PC-9 (cell line): ENCODE measurements around the gene CCNI2. TPM values are rescaled to one million over a fixed set of nuclear protein-coding genes. Genes with fewer than 3 reads are reported as not detected.

Experiments
- BruUV-seq: library from RNA; stranded (reverse); fragments of 400-500 nt; replicated peaks from 2 replicates; lab custom pipeline; 2021; lab: Mats Ljungman, UMichigan
- CTCF ChIA-PET: fragments of 300-600 bp; sonication (Branson Sonifier 250); formaldehyde crosslinking; loops from one replicate; lab custom pipeline; 2022; ENCODE audit warnings: antibody characterized with exemption; lab: Charles Lee
- POLR2A ChIA-PET: fragments of 300-600 bp; sonication (Branson Sonifier 250); formaldehyde crosslinking; loops from one replicate; lab custom pipeline; 2022; ENCODE audit warnings: antibody characterized with exemption; ENCODE audit not compliant: unreplicated experiment; lab: Charles Lee
- DNase-seq, 2 experiments: peaks; one replicate each; pipeline versions ENCODE4 v3.0.0 to v3.0.0-alpha.2; 2015 to 2022; ENCODE audit warnings: mixed read lengths in 1 of 2
- H2AFZ ChIP-seq: fragments of 200-600 bp; sonication (generic); 2 replicates; pipeline ENCODE4 v1.8.1; 2017; ENCODE audit warnings: antibody characterized with exemption
- H3F3A ChIP-seq: fragments of 200-600 bp; sonication (generic); 2 replicates; pipeline ENCODE4 v1.8.1; 2017; ENCODE audit warnings: antibody characterized with exemption, mild to moderate bottlenecking, low read depth; ENCODE audit not compliant: insufficient read depth
- H3K27ac ChIP-seq: fragments of 200-600 bp; sonication (generic); 2 replicates; pipeline ENCODE4 v1.6.1; 2016; ENCODE audit warnings: mixed run types
- H3K27me3 ChIP-seq: fragments of 200-600 bp; sonication (generic); 2 replicates; pipeline ENCODE4 v1.6.1; 2016; ENCODE audit warnings: low read depth, mixed run types; ENCODE audit not compliant: insufficient read depth
- H3K36me3 ChIP-seq: fragments of 200-600 bp; sonication (generic); 2 replicates; pipeline ENCODE4 v1.6.1; 2016; ENCODE audit warnings: low read depth, mixed run types
- H3K4me1 ChIP-seq: fragments of 200-600 bp; sonication (generic); replicated peaks from 2 replicates; pipeline ENCODE4 v1.6.1; 2016; ENCODE audit warnings: mixed run types; ENCODE audit not compliant: insufficient read depth
- H3K4me2 ChIP-seq: fragments of 200-600 bp; sonication (generic); 2 replicates; pipeline ENCODE4 v1.6.1; 2017; ENCODE audit warnings: mixed run types
- H3K4me3 ChIP-seq: fragments of 200-600 bp; sonication (generic); 2 replicates; pipeline ENCODE4 v1.6.1; 2016; ENCODE audit warnings: mixed run types
- H3K79me2 ChIP-seq: fragments of 200-600 bp; sonication (generic); 2 replicates; pipeline ENCODE4 v1.6.1; 2017; ENCODE audit warnings: low read depth, mixed run types
- H3K9me2 ChIP-seq: fragments of 200-600 bp; sonication (generic); 2 replicates; pipeline ENCODE4 v1.8.1; 2017; ENCODE audit warnings: mild to moderate bottlenecking; ENCODE audit not compliant: insufficient read depth
- H3K9me3 ChIP-seq: fragments of 200-600 bp; sonication (generic); 2 replicates; pipeline ENCODE4 v1.8.1; 2016; ENCODE audit warnings: low read depth; ENCODE audit not compliant: insufficient read depth
- H4K20me1 ChIP-seq: fragments of 200-600 bp; sonication (generic); 2 replicates; pipeline ENCODE4 v1.8.1; 2017; ENCODE audit not compliant: insufficient read depth
- CTCF ChIP-seq: fragments of 200-600 bp; sonication (generic); conservative IDR thresholded peaks from 2 replicates; pipeline ENCODE4 v1.6.1; 2017; ENCODE audit warnings: mixed run types, antibody characterized with exemption, mild to moderate bottlenecking, moderate library complexity
- EZH2 ChIP-seq: fragments of 200-600 bp; sonication (generic); IDR thresholded peaks from 2 replicates; pipeline ENCODE4 v1.8.0; 2017; ENCODE audit warnings: antibody characterized with exemption, low read depth
- intact Hi-C: fragments of 100-400 bp; cut with micrococcal nuclease; formaldehyde crosslinking; loops from one replicate; pipeline ENCODE4 v1.10.0; 2022; ENCODE audit not compliant: unreplicated experiment
- total RNA-seq: library from RNA; stranded (reverse); gene quantifications from 2 replicates; pipeline ENCODE4 v1.2.3, GENCODE V29; 2021

The CCNI2 gene
- total RNA-seq, 1 experiment from 2014 or later: 1.2 TPM

- Histone ChIP-seq H4K20me1 (no peaks in the 10 kb centered on the region), H3K4me2 (no peak overlapping the region), H3K4me1 (0 out of 2 replicates have a peak, but pooled peaks cover 6% of the 10 kb centered on the region), H3F3A (no peaks in the 10 kb centered on the region), H3K79me2 (no peaks in the 10 kb centered on the region), H3K27me3 (no peaks in the 10 kb centered on the region), H3K9me3 (no peaks in the 10 kb centered on the region), H3K9me2 (no peaks in the 10 kb centered on the region), H3K27ac (no peak overlapping the region), H3K4me3 (no peak overlapping the region), H2AFZ (no peak overlapping the region), H3K36me3 (no peaks in the 10 kb centered on the region)
- TF ChIP-seq EZH2: no peak
- TF ChIP-seq CTCF: no peak
- intact Hi-C loops: loop anchor here (5.0 kb wide), 1 partner anchor 371 kb away; no protein-coding TSS in a partner anchor
- ChIA-PET POLR2A (no interaction called here), CTCF (no interaction called here)
- DNase-seq: no peak
- BruUV-seq: no TSS peak
Observed at GRCh38 chr5:132758451-132758850, 11.2 kb downstream of the CCNI2 start.

- H3K27ac ChIP-seq: no peak overlapping the region
- CTCF ChIA-PET: interaction anchor here (0.6 kb wide), 1 partner anchor 160 kb away, joined by 7 read pairs; no protein-coding TSS in a partner anchor
- no TSS peak for BruUV-seq
- peak; percentile 35 to 49 for DNase-seq
- intact Hi-C loops: loop anchor here (5.0 kb wide), 1 partner anchor 372 kb away; no protein-coding TSS in a partner anchor
- H3K27me3 ChIP-seq: no peaks in the 10 kb centered on the region
- no peak overlapping the region for H2AFZ ChIP-seq
- no peak overlapping the region for H3K4me3 ChIP-seq
- no peaks in the 10 kb centered on the region for H3K79me2 ChIP-seq
- H3K4me2 ChIP-seq: no peak overlapping the region
- no peaks in the 10 kb centered on the region for H3K9me3 ChIP-seq
- H3K36me3 ChIP-seq: no peaks in the 10 kb centered on the region
- H3K4me1 ChIP-seq: 0 out of 2 replicates have a peak, but pooled peaks cover 6% of the 10 kb centered on the region
- H4K20me1 ChIP-seq: no peaks in the 10 kb centered on the region
- TF ChIP-seq CTCF (no peak), EZH2 (no peak)
- no peaks in the 10 kb centered on the region for H3K9me2 ChIP-seq
- H3F3A ChIP-seq: no peaks in the 10 kb centered on the region
- POLR2A ChIA-PET: no interaction called here
Observed at GRCh38 chr5:132759114-132760048, 12.2 kb downstream of the CCNI2 start.

GRCh38 chr5:132760049-132760420 is 12.8 kb downstream of the CCNI2 start:
- H3K9me3 ChIP-seq: no peaks in the 10 kb centered on the region
- no TSS peak for BruUV-seq
- POLR2A ChIA-PET: no interaction called here
- H3K79me2 ChIP-seq: no peaks in the 10 kb centered on the region
- H3F3A ChIP-seq: no peaks in the 10 kb centered on the region
- no peak overlapping the region for H2AFZ ChIP-seq
- no peak for DNase-seq
- no peaks in the 10 kb centered on the region for H3K36me3 ChIP-seq
- H3K27ac ChIP-seq: no peak overlapping the region
- intact Hi-C loops: no loop called here
- H4K20me1 ChIP-seq: no peaks in the 10 kb centered on the region
- no peak overlapping the region for H3K4me3 ChIP-seq
- TF ChIP-seq CTCF: no peak
- no peak for TF ChIP-seq EZH2
- no peaks in the 10 kb centered on the region for H3K9me2 ChIP-seq
- H3K27me3 ChIP-seq: no peaks in the 10 kb centered on the region
- no peak overlapping the region for H3K4me2 ChIP-seq
- H3K4me1 ChIP-seq: 0 out of 2 replicates have a peak, but pooled peaks cover 6% of the 10 kb centered on the region
- CTCF ChIA-PET: interaction anchor here (0.6 kb wide), 1 partner anchor 161 kb away, joined by 7 read pairs; no protein-coding TSS in a partner anchor
